GM18499 (cell line): ENCODE measurements around the gene FBXO45.
A peak's percentile ranks its signal among the peaks of the same experiment; 100 is the strongest.
"Not testable (repeated sequence)": the region's sequence is repeated elsewhere in the genome, so short reads cannot be mapped to it uniquely, and the experiment has no call there.

Experiments used
- ATAC-seq: cut with Tn5 transposase; IDR thresholded peaks from one replicate; pipeline ENCODE4 v1.9.1; 2021; ENCODE audit warnings: moderate number of reproducible peaks; ENCODE audit not compliant: insufficient read depth, unreplicated experiment

Gene FBXO45, protein sequence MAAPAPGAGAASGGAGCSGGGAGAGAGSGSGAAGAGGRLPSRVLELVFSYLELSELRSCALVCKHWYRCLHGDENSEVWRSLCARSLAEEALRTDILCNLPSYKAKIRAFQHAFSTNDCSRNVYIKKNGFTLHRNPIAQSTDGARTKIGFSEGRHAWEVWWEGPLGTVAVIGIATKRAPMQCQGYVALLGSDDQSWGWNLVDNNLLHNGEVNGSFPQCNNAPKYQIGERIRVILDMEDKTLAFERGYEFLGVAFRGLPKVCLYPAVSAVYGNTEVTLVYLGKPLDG

DNA sequence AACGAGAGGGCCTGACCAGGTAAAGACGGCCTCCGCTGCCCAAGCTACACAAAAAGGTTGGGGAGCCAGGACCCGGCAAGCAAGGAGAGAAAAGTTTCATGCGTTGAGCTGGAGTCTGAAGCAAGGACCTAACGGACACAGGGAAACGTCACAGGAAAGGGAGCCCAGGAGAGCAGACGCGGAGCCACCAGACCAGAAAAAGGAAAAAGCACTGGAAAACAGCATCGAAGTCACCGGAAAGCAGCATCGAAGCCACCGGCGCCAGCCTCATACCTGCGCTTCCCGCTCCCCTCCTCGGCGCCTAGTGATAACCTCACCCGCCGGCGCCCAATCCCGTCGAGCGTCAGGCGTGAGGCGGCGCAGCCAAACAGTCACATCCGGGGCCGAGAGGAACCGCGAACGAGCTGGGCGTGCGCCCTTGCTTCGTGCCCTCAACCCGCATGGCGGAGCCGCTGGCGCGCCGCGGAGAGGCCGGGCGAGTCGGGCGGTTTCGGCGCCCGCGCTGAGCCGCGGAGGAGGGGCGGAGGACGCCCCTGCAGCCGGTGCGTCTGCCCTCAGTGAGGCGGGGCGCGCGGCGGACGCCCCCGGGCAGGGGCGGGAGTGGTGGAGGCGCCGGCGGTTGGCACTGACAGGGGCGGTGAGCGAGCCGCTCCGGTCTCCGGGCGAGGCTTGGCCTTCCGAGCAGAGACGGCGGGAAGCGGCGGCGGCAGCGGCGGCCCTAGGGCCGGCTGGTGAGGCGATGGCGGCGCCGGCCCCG lies at the start of gene FBXO45, which contains the start of gene WDR53:
TSS of gene FBXO45 (plus strand) at position 415 of the 757 bp plus-strand sequence. CDS start at position 740, 325 bp downstream.
TSS of gene WDR53 (minus strand) at position 309 of the 757 bp plus-strand sequence. CDS start 7,079 bp downstream, outside the sequence.
- peak; percentile 87 for ATAC-seq

DNA sequence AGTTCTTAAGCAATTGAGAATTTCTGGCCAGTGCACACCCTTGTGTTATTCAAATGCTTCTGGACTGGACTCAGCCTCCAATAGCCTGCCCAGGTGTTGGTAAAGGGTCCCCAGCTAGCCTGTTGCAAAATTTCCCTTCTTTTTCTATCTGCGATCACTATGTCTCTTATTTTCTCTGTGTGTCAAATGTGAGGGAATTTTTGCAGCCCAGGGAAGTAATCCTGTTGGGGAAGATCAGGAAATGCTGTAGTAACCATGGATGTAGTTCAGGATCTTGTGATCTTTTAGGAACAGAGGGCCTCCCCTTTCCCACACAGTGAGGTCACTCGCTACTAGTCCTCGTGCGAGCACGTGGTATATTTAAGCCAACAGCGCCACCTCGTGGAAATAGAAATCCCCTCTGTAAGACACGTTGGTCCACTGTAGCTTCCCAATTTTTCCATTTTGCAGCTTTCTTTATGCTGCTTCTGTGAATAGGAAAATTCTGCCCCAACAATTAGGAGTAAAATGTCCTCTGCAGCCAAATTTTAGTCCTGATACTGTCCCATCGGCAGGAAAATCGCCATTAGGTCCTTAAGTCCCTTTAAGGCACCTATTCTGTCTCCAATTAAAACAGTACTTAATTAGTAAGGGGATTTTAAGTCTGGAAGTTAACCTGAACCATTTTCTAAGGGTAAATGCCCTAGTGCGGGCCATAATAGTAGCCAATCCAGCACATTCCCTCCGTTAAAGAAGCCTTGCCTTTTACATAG lies 49.3 kb upstream of the FBXO45 start:
- no peak for ATAC-seq

DNA sequence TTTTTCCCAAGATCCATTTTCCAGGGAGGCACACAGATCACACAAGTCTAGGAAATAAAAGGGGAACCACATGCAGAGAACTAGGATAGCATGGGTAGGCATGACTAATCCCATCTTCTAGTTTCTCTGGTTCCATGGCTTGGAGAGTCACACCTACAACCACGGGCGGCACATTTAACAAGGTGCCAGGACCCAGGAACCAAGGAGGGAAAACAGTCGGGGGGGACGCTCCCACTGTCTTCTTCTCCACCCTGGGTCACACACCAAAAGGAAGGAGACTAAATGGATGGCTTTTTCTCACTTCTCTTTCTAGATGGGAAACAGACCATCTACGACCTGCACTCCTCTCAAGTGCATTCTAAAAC lies 48.8 kb upstream of the FBXO45 start:
- no peak for ATAC-seq

- not testable (repeated sequence) for ATAC-seq
Observed at GRCh38 chr3:196521291-196521690, 47.2 kb upstream of the FBXO45 start.

DNA sequence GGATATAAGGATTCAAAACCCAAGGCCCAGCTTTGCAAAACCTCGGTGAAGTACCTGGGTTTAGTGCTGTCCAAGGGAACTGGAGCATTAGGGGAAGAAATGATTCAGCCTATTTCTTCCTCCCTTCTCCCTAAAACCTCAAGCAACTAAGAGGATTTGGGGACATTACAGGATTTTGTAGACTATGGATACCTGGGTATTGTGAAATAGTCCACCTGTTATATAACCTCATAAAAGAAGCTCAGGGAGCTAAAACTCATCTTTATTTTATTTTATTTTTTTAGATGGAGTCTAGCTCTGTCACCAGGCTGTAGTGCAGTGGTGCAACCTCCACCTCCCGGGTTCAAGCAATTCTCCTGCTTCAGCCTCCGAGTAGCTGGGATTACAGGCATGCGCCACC lies 44.6 kb upstream of the FBXO45 start:
- no peak for ATAC-seq

- ATAC-seq = no peak
Observed at GRCh38 chr3:196524527-196524926, 43.9 kb upstream of the FBXO45 start.

DNA sequence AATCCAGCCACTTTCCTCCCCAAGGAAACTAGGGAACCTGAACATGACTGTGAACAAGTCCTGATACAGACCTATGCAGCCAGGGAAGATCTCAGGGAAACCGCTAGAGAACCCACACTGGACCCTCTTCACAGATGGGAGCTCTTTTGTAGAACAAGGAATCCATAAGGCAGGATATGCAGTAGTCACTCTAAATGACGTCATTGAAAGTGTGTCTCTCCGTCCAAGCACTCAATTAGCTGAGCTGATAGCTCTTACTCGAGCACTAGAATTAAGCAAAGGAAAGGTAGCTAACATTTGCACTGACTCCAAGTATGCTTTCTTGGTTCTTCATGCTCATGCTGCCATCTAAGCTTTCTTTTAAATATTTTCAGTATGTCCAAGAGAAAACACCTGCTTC lies 43.3 kb upstream of the FBXO45 start:
- ATAC-seq = no peak

- ATAC-seq = no peak
Observed at GRCh38 chr3:196528639-196529233, 39.7 kb upstream of the FBXO45 start.

DNA sequence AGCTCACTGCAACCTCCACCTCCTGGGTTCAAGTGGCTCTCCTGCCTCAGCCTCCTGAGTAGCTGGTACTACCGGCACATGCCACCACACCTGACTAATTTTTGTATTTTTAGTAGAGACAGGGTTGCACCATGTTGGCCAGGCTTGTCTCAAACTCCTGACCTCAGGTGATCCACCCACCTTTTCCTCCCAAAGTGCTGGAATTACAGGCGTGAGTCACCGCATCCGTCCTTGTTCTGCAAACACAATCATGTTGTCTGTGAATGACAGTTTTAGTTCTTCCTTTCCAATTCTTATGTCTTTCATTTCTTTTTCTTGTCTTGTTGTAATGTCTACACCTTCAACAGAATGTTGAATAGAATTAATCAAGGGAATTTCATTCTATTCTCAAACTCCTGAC lies 37.0 kb upstream of the FBXO45 start:
- ATAC-seq = no peak

- no peak for ATAC-seq
Observed at GRCh38 chr3:196533260-196533681, 35.2 kb upstream of the FBXO45 start.

DNA sequence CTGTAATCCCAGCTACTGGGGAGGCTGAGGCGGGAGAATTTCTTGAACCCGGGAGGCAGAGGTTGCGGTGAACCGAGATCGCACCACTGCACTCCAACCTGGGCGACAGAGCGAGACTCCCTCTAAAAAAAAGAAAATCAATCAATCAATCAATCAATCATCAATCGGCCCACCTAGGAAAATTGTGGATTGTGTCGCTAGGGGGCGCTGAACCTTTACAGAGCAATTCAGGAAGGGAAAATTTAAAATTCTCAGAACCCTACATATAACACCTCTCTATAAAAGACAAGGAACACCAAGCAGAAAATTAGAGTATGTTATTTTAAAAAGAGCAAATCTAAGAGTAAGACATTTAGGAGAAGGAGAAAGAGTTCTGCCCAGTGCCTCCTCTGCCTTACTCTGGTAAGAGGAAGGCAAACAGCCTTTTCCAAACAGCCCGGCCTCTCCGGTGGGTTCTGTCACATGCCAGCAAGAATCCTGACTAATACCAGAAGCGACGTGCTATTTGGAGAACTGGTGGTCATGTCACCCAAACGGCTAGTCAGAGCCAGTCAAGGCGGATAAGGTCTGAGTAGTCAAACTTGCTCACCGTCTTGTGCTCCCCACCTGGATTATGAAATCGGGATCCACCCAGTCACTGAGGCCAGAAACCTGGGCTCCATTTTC lies 31.0 kb upstream of the FBXO45 start:
- no peak for ATAC-seq

DNA sequence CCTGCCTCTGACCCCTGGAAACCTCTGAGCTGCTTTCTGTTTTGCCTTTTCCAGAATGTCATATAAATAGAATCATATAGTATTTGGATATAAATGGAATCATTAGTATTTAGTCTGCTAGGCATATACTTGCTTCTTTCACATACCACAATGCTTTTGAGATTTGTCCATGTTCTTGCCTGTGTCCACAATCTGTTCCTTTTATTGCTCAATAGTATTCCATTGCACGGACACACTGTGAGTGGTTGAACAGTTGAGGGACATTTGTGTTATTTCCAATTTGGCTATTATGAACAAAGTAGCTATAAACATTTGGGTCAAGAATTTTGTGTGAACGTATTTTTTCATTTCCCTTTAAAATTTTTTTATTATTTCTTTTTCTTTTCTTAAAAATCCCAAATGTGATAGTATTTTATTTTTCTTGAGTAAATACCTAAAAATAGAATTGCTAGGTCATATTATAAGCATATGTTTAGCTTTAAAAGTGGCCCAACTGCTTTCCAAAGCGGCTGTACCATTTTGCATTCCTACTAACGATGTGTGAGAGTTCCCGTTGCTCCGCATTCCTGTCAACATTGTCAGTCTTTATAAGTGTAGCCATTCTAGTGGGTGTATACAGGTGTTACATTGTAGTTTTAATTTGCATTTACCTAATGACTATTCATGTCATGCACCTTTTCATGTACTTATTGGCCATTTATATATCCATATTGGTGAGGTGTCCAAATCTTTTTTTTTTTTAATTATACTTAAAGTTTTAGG lies 26.6 kb upstream of the FBXO45 start:
- no peak for ATAC-seq

- no peak for ATAC-seq
Observed at GRCh38 chr3:196544491-196544992, 23.9 kb upstream of the FBXO45 start.

GRCh38 chr3:196546537-196546936 lies 21.9 kb upstream of the FBXO45 start:
- no peak for ATAC-seq

DNA sequence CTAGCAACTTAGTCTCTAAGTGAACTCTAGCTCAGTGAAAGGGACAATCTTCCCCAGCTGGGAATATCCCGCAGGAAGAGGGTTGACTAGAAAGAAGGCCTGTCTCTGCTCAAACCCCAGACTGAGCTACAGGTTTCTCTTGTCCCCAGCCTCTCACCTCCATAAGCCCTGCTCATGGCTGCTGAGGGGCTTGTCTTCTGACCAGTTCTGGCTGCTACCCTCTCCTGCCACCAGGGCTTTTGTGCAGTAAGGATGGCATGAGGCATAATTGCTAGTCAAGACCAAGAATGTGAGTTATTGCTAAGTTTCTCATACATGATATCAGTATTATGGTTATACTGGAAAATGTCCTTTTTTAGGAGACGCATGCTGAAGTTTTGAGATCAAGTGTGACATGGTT lies 21.4 kb upstream of the FBXO45 start:
- no peak for ATAC-seq

- ATAC-seq = not testable (repeated sequence)
Observed at GRCh38 chr3:196549312-196549711, 19.1 kb upstream of the FBXO45 start.

GRCh38 chr3:196550172-196550571 lies 18.3 kb upstream of the FBXO45 start:
- not testable (repeated sequence) for ATAC-seq

- ATAC-seq = no peak
Observed at GRCh38 chr3:196552253-196552652, 16.2 kb upstream of the FBXO45 start.

- ATAC-seq = no peak
Observed at GRCh38 chr3:196553551-196553950, 14.9 kb upstream of the FBXO45 start.
